ENCODE results near the gene SLC6A6.

DNA sequence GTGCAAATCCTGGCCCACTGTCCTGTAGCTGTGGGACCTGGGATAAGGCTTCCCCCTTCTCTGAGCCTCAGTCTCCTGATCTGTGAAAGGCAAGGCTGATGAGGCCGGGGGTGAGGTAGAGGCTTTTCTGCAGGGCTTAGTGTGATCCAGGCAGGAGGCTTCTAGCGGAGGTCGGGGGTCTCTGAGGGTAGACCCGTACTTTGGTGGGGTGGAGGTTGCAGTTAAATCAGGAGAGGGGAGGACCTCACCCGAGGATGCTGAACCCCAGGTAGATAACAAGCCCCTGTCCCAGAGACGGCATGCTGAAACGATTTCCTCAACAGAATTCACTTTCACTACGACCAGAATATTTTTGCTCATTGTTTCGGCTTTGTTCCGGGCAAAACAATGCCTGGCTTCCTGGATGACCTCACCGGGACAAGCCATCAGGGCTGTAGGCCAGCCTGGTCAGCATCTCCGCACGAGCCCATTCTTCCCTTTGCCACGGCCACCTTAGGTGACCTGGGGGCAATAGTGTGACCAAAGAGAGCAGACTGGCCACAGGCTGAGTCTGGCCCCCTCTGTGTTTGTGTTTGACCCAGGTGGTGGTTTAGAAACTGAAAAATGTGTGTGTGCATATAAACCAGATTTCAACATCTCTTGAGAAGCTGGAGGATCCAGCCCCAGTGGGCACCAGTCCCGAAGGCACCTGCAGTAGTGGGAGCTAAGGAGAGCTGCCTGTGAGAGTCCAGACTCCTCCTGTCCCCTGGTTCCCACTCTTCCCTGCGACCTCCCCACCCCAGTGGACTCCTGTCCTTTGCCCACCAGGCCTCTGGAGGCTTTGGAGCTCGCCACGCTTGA lies 33.0 kb downstream of the SLC6A6 start:
- TF ChIP-seq TAF1 (IDR thresholded peaks at IDR 0.05; ENCODE audit: low read depth, low read length) (no peak), POLR2AphosphoS5 (IDR thresholded peaks at IDR 0.05; ENCODE audit: low read depth, low read length) (no peak), SPI1 (IDR thresholded peaks at IDR 0.05; ENCODE audit: low read depth, low read length) (no peak), POLR2A (IDR thresholded peaks at IDR 0.05; ENCODE audit: low read depth, low read length) (no peak), POU2F2 (IDR thresholded peaks at IDR 0.05; ENCODE audit: low read depth, low read length) (no peak)
